ENCODE measurements around the gene FAM53A. TPM values are rescaled to one million over a fixed set of nuclear protein-coding genes. Genes with fewer than 3 reads are reported as not detected.

Gene FAM53A
- polyA plus RNA-seq, 1 experiment: 1.1 TPM

GRCh38 chr4:1604181-1604705 lies 79.9 kb downstream of the FAM53A start:
- Histone ChIP-seq H3K27ac (ENCODE audit: low read depth, low read length) (no peak overlapping the region), H3K4me3 (ENCODE audit: low read depth, low read length) (no peak overlapping the region), H3K27me3 (ENCODE audit: control insufficient read depth, insufficient read depth, low read length) (peaks cover 22% of the 10 kb centered on the region), H3K9me3 (ENCODE audit: control insufficient read depth, insufficient read depth, low read length) (no peaks in the 10 kb centered on the region; the same call in 1 of the 2 replicates)
- ChIA-PET POLR2A (no interaction called here), CTCF (no interaction called here)
- no peak for DNase-seq (ENCODE audit: low read depth, low spot score)
- no peak for TF ChIP-seq CTCF (IDR thresholded peaks at IDR 0.05; ENCODE audit: low read depth, low read length)

- no peak for TF ChIP-seq CTCF (IDR thresholded peaks at IDR 0.05; ENCODE audit: low read depth, low read length)
- Histone ChIP-seq H3K27me3 (ENCODE audit: control insufficient read depth, insufficient read depth, low read length) (peaks cover 19% of the 10 kb centered on the region), H3K9me3 (ENCODE audit: control insufficient read depth, insufficient read depth, low read length) (no peaks in the 10 kb centered on the region; the same call in 1 of the 2 replicates), H3K4me3 (ENCODE audit: low read depth, low read length) (no peak overlapping the region), H3K27ac (ENCODE audit: low read depth, low read length) (no peak overlapping the region)
- ChIA-PET CTCF (no interaction called here), POLR2A (no interaction called here)
- no peak for DNase-seq (ENCODE audit: low read depth, low spot score)
These were observed 80.5 kb downstream of the FAM53A start for GRCh38 chr4:1603413-1604135.

DNA sequence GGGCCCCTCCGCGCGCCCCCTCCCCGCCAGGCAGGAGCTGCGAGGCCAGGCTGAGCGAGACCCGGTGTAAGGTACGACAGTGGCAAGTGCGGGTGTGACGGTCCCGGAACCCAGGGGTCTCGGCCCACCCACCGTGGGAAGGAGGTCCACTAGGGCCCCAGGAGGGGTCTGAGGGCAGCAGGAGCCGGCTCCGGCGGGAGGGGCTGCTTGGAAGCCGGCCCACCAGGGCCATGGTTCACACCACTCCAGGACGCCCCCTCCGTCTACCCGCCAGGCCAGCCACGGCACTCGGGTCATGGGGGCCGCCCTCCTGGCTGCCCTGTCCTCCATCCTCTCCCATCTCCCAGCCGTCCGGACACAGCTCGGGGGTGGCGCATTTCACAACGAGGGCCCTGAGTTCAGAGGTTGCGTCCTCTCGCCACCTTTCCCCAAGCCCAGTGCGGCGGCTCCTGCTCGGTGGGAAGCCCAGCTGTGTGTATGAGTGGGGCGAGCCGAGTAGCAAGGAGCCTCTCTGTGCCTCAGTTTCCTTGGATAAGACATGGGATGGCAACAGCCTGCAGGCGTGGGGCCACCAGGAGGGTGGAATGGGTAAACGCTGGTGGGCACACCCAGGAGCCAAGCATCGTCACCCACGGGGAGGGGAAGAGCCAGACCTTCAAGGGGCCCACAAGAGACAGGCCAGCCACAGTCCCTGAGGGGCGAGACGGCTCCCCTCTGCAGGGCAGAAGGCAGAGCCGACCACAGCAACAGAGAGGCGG lies 81.3 kb downstream of the FAM53A start:
- no peak for TF ChIP-seq CTCF (IDR thresholded peaks at IDR 0.05; ENCODE audit: low read depth, low read length)
- CTCF ChIA-PET: no interaction called here
- Histone ChIP-seq H3K27me3 (ENCODE audit: control insufficient read depth, insufficient read depth, low read length) (peaks cover 17% of the 10 kb centered on the region), H3K4me3 (ENCODE audit: low read depth, low read length) (no peak overlapping the region), H3K27ac (ENCODE audit: low read depth, low read length) (no peak overlapping the region), H3K9me3 (ENCODE audit: control insufficient read depth, insufficient read depth, low read length) (peaks cover 4% of the 10 kb centered on the region; the same call in 1 of the 2 replicates)
- no peak for DNase-seq (ENCODE audit: low read depth, low spot score)
- POLR2A ChIA-PET: no interaction called here

- ChIA-PET POLR2A (no interaction called here), CTCF (no interaction called here)
- no peak overlapping the region for H3K4me3 ChIP-seq (ENCODE audit: low read depth, low read length)
- peaks cover 4% of the 10 kb centered on the region; the same call in 1 of the 2 replicates for H3K9me3 ChIP-seq (ENCODE audit: control insufficient read depth, insufficient read depth, low read length)
- no peak for DNase-seq (ENCODE audit: low read depth, low spot score)
- no peak overlapping the region for H3K27ac ChIP-seq (ENCODE audit: low read depth, low read length)
- H3K27me3 ChIP-seq (ENCODE audit: control insufficient read depth, insufficient read depth, low read length): peaks cover 17% of the 10 kb centered on the region
- no peak for TF ChIP-seq CTCF (IDR thresholded peaks at IDR 0.05; ENCODE audit: low read depth, low read length)
These were observed 82.1 kb downstream of the FAM53A start for GRCh38 chr4:1601852-1602654.
